ENCODE data around the gene TUBB4B.

The TUBB4B gene

DNA sequence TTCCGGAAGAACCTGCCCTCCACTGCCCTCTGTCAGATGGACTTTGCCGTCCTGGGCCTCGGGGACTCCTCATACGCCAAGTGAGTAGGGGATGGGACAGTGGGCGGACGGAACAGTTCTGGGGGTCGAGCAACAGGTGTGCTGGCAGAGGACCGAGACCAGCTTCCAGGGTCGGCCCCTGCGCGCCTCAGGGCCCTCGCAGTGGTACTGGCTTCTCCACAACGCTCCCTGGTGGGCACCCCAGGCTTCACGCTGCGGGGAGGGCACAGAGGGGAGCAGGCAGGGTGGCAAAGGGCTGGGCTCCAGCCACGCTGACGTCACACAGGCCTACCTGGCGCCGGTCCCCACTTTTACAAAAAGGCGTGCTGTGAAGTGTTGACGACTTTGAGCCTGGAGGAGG, 28.6 kb upstream of the TUBB4B start:
- Histone ChIP-seq H3K27ac (ENCODE audit: insufficient read depth, low read length, poor library complexity, severe bottlenecking) (no peak overlapping the region), H3K4me1 (ENCODE audit: control insufficient read depth, insufficient read depth, low read length, poor library complexity, severe bottlenecking) (peaks cover 1% of the 10 kb centered on the region), H3K36me3 (ENCODE audit: control insufficient read depth, insufficient read depth, low read length) (peaks cover 3% of the 10 kb centered on the region), H3K9me3 (ENCODE audit: control insufficient read depth, low read length) (no peaks in the 10 kb centered on the region), H3K27me3 (replicated peaks; ENCODE audit: control insufficient read depth, insufficient read depth, low read length, poor library complexity, severe bottlenecking) (no peaks in the 10 kb centered on the region), H3K4me3 (ENCODE audit: insufficient read depth, low read depth, low read length, poor library complexity, severe bottlenecking) (no peak overlapping the region)
- DNase-seq = no peak

DNA sequence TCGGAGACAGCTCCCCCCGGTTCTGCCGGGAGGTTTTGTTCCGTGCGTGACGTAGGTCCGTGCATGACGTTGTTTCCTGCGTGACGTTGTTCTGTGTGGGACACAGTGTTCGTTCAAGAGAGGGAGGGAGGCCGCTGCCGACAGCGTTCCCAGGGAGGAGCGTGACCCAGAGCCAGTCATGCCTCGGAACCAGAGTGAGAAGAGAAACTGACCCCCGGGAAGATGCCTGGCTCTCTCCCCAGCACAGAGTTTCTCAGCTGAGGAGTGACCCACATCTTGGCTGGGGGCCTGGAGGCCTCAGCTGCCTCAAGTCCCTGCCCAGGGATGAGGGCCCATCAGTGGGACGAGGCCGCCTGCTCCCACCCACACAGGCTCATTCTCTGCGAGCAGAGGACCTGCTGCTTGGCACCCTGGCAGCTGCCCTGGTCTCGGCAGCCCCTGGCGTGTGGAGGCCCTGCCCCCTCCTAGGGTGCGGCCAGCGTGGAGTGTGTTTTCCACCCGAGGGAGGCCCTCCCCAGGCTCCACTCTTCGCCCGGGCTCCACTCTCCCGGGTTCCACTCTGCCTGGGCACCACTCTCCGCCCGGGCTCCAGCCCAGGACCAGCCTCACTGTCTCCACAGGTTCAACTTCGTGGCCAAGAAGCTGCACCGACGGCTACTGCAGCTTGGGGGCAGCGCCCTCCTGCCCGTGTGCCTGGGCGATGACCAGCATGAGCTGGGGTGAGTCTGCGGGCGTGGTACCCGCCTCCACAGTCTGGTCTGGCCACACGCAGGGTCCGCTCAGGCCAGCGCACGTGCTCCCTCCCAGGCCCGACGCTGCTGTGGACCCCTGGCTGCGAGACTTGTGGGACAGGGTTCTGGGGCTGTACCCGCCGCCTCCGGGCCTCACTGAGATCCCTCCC, 27.7 kb upstream of the TUBB4B start:
- peaks cover 3% of the 10 kb centered on the region for H3K4me1 ChIP-seq (ENCODE audit: control insufficient read depth, insufficient read depth, low read length, poor library complexity, severe bottlenecking)
- peaks cover 3% of the 10 kb centered on the region for H3K36me3 ChIP-seq (ENCODE audit: control insufficient read depth, insufficient read depth, low read length)
- H3K9me3 ChIP-seq (ENCODE audit: control insufficient read depth, low read length) = no peaks in the 10 kb centered on the region
- DNase-seq = no peak
- H3K27ac ChIP-seq (ENCODE audit: insufficient read depth, low read length, poor library complexity, severe bottlenecking) = no peak overlapping the region
- no peaks in the 10 kb centered on the region for H3K27me3 ChIP-seq (replicated peaks; ENCODE audit: control insufficient read depth, insufficient read depth, low read length, poor library complexity, severe bottlenecking)
- no peak overlapping the region for H3K4me3 ChIP-seq (ENCODE audit: insufficient read depth, low read depth, low read length, poor library complexity, severe bottlenecking)

DNA sequence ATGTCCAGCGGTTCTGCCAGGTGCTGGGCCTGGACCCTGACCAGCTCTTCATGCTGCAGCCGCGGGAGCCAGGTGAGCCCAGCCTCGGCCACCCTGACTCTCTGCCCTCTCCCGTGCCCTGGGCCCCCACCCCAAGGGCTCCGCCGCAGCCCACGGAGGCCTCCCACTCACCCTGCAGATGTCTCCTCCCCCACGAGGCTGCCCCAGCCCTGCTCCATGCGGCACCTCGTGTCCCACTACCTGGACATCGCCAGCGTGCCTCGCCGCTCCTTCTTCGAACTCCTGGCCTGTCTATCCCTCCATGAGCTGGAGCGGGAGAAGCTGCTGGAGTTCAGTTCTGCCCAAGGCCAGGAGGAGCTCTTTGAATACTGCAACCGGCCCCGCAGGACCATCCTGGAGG, 26.5 kb upstream of the TUBB4B start:
- DNase-seq = no peak
- H3K9me3 ChIP-seq (ENCODE audit: control insufficient read depth, low read length) = no peaks in the 10 kb centered on the region
- H3K27ac ChIP-seq (ENCODE audit: insufficient read depth, low read length, poor library complexity, severe bottlenecking) = no peak overlapping the region
- H3K36me3 ChIP-seq (ENCODE audit: control insufficient read depth, insufficient read depth, low read length) = no peaks in the 10 kb centered on the region
- no peak overlapping the region for H3K4me3 ChIP-seq (ENCODE audit: insufficient read depth, low read depth, low read length, poor library complexity, severe bottlenecking)
- H3K27me3 ChIP-seq (replicated peaks; ENCODE audit: control insufficient read depth, insufficient read depth, low read length, poor library complexity, severe bottlenecking) = no peaks in the 10 kb centered on the region
- peaks cover 3% of the 10 kb centered on the region for H3K4me1 ChIP-seq (ENCODE audit: control insufficient read depth, insufficient read depth, low read length, poor library complexity, severe bottlenecking)

DNA sequence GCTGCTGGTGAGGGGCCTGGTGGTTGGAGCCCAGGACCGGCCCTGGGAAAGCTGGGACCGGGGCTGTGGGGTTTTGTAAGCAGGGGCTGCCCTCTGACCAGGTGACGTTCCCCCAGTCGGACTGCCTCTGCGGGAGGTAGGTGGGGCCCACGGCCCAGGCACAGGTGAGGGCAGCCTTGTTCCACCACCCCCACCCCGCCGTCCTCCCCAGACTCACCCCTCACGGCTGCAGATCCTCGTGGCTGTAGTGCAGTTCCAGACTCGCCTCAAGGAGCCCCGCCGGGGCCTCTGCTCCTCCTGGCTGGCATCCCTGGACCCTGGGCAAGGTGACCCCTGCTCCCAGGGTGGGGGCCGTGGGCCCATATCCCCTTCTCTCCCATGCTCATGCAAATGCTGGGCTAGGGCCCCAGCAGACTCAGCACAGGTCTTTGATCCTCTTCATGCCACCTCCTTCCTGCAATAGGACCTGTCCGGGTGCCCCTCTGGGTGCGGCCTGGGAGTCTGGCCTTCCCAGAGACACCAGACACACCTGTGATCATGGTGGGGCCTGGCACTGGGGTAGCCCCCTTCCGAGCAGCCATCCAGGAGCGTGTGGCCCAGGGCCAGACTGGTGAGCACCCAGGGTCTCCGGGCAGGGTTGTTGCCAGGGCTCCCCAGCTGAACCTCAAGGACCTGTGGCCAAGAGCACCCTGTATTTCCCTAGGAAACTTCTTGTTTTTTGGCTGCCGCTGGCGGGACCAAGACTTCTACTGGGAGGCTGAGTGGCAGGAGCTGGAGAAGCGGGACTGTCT, 25.7 kb upstream of the TUBB4B start:
- Histone ChIP-seq H3K27ac (ENCODE audit: insufficient read depth, low read length, poor library complexity, severe bottlenecking) (no peak overlapping the region), H3K36me3 (ENCODE audit: control insufficient read depth, insufficient read depth, low read length) (no peaks in the 10 kb centered on the region), H3K9me3 (ENCODE audit: control insufficient read depth, low read length) (no peaks in the 10 kb centered on the region), H3K4me3 (ENCODE audit: insufficient read depth, low read depth, low read length, poor library complexity, severe bottlenecking) (no peak overlapping the region), H3K27me3 (replicated peaks; ENCODE audit: control insufficient read depth, insufficient read depth, low read length, poor library complexity, severe bottlenecking) (no peaks in the 10 kb centered on the region), H3K4me1 (ENCODE audit: control insufficient read depth, insufficient read depth, low read length, poor library complexity, severe bottlenecking) (peaks cover 3% of the 10 kb centered on the region)
- DNase-seq = no peak

DNA sequence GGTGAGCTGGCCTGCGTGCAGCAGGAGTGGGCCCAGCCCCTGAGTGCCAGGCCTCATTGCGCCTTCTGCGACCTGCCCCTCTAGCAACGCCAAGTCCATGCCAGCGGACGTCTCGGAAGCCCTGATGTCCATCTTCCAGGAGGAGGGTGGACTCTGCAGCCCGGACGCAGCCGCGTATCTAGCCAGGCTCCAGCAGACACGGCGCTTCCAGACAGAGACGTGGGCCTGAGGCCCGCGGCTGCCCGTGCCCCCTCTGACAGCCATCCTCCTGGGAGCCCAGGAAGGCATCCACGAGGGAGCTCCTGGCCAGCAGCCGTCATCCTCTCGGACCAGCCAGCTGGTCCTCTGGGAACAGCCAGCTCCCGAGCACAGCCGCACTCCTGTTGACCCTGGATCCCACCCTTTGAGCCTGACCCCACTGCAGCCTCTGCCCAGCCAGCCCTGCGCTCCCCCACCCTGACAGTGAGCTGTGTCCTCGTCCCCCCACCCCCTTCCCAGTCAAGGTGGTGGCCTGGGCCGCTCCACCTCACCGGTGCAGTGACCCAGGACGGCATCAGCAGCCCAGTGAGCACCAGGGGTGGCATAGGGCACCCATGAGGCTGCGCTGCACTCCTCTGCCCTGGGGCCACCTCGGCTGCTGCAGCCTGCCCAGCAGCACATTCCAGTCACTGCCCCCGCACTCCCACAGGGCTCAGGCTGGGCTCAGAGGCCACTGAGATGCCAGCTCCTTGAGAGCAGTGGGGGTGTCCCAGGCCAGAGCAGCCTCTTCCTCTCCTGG, 24.7 kb upstream of the TUBB4B start:
- DNase-seq = no peak
- peaks cover 3% of the 10 kb centered on the region for H3K4me1 ChIP-seq (ENCODE audit: control insufficient read depth, insufficient read depth, low read length, poor library complexity, severe bottlenecking)
- H3K27ac ChIP-seq (ENCODE audit: insufficient read depth, low read length, poor library complexity, severe bottlenecking) = no peak overlapping the region
- H3K9me3 ChIP-seq (ENCODE audit: control insufficient read depth, low read length) = no peaks in the 10 kb centered on the region
- no peaks in the 10 kb centered on the region for H3K27me3 ChIP-seq (replicated peaks; ENCODE audit: control insufficient read depth, insufficient read depth, low read length, poor library complexity, severe bottlenecking)
- H3K36me3 ChIP-seq (ENCODE audit: control insufficient read depth, insufficient read depth, low read length) = no peaks in the 10 kb centered on the region
- no peak overlapping the region for H3K4me3 ChIP-seq (ENCODE audit: insufficient read depth, low read depth, low read length, poor library complexity, severe bottlenecking)

DNA sequence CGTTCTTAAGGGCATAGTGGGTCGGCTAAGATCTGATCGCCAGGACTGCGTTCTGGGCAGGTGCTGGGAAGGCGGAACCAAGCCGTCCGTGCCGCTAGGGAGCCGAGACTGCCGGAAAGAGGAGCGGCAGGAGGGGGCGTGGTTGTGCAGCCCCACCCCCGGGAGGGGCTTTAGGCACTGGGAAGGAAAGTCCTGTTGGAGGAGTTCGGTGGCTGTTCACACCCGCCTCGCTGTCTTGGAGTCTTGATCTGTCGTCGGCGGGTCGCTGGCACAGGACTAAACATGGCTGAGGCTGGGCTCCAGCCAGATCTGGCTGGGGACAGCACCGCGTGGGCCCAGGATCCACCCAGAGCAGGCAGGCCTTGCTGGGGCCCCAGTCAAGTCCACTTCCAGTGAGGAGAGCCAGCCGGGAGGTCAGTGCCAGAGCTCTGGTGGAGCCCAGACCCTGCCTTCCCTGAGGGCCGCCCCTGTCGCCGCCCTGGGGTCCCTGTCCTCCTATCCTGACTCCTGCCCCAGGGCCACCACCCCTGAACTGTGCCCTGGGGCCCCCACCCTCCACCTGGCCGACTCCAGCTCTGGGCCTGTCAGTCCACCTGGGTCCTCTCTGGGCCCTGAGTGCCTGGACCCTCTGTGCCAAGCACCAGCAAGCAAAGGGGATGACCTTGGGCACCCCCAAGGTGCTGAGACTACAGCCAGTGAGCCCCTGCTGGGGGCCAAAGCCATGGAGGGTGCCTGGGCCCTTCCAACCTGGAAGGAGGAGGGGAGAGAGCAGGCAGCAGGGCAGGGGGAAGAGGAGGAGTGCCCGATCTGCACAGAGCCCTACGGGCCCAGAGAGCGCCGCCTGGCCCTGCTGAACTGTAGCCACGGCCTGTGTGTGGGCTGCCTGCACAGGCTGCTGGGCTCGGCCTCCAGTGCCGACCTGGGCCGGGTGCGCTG, 23.5 kb upstream of the TUBB4B start:
- no peak overlapping the region for H3K4me3 ChIP-seq (ENCODE audit: insufficient read depth, low read depth, low read length, poor library complexity, severe bottlenecking)
- no peak for DNase-seq
- H3K27ac ChIP-seq (ENCODE audit: insufficient read depth, low read length, poor library complexity, severe bottlenecking) = no peak overlapping the region
- no peaks in the 10 kb centered on the region for H3K36me3 ChIP-seq (ENCODE audit: control insufficient read depth, insufficient read depth, low read length)
- H3K9me3 ChIP-seq (ENCODE audit: control insufficient read depth, low read length) = no peaks in the 10 kb centered on the region
- peaks cover 6% of the 10 kb centered on the region for H3K4me1 ChIP-seq (ENCODE audit: control insufficient read depth, insufficient read depth, low read length, poor library complexity, severe bottlenecking)
- no peaks in the 10 kb centered on the region for H3K27me3 ChIP-seq (replicated peaks; ENCODE audit: control insufficient read depth, insufficient read depth, low read length, poor library complexity, severe bottlenecking)

DNA sequence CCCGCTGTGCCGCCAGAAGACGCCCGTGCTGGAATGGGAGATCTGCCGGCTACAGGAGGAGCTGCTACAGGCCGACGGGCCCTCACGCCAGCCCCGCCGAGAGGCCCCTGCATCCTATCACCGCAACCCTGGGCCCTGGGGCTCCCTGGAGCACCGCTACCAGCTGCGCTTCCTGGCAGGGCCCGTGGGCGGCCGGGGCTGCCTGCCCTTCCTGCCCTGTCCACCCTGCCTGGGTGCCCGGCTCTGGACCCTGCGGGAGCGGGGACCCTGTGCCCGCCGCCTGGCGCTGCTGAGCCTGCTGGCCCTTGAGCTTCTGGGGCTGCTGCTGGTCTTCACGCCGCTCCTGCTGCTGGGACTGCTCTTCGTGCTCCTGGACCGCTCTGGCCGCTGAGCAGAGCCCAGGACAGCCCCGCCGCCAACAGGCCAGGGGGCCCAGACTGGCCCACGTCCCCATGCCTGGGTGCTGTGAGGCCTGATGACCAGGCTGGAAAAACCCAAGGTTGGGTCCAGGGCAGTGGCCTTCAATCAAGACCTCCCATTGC, 22.8 kb upstream of the TUBB4B start:
- H3K9me3 ChIP-seq (ENCODE audit: control insufficient read depth, low read length) = no peaks in the 10 kb centered on the region
- H3K4me3 ChIP-seq (ENCODE audit: insufficient read depth, low read depth, low read length, poor library complexity, severe bottlenecking) = no peak overlapping the region
- peaks cover 11% of the 10 kb centered on the region for H3K4me1 ChIP-seq (ENCODE audit: control insufficient read depth, insufficient read depth, low read length, poor library complexity, severe bottlenecking)
- no peak for DNase-seq
- no peak overlapping the region for H3K27ac ChIP-seq (ENCODE audit: insufficient read depth, low read length, poor library complexity, severe bottlenecking)
- no peaks in the 10 kb centered on the region for H3K36me3 ChIP-seq (ENCODE audit: control insufficient read depth, insufficient read depth, low read length)
- no peaks in the 10 kb centered on the region for H3K27me3 ChIP-seq (replicated peaks; ENCODE audit: control insufficient read depth, insufficient read depth, low read length, poor library complexity, severe bottlenecking)

DNA sequence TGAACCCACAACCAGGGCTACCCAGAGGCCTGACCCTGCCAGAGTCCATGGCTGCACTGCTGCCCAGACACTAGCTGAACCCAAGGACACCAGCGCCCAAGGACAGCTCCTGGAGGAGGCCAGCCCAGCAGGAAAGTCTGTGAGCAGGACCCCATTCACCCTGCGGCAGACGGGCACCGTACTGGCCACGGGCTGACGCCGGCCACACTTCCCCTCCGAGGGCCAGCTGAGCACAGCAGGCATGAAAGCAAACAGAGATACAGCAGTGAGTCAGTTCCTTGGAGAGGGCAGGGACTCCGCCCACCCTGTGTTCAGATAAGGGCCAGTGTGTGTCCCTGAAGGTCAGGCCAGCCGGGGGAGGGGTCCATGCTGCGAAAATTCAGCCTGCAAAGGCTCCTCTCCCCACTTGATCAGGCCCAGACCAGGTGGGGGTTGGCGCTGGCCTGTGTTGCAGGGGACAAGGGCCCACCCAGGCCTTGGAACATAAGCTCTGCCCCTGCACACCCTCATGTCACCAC, 22.3 kb upstream of the TUBB4B start:
- H3K4me3 ChIP-seq (ENCODE audit: insufficient read depth, low read depth, low read length, poor library complexity, severe bottlenecking) = no peak overlapping the region
- DNase-seq = no peak

More for the DNA sequence above, 22.3 kb upstream of the TUBB4B start:
- Histone ChIP-seq H3K36me3 (ENCODE audit: control insufficient read depth, insufficient read depth, low read length) (no peaks in the 10 kb centered on the region), H3K27ac (ENCODE audit: insufficient read depth, low read length, poor library complexity, severe bottlenecking) (no peak overlapping the region), H3K4me1 (ENCODE audit: control insufficient read depth, insufficient read depth, low read length, poor library complexity, severe bottlenecking) (peaks cover 13% of the 10 kb centered on the region), H3K9me3 (ENCODE audit: control insufficient read depth, low read length) (no peaks in the 10 kb centered on the region), H3K27me3 (replicated peaks; ENCODE audit: control insufficient read depth, insufficient read depth, low read length, poor library complexity, severe bottlenecking) (no peaks in the 10 kb centered on the region)

Data from effector memory CD4-positive, alpha-beta T cell (primary cell).